NCI-H524 treated with DMSO at 0.1 percent for 48 hours (cell line): Measurements from ENCODE around the gene PDX1.
"Not testable (repeated sequence)": the region's sequence is repeated elsewhere in the genome, so short reads cannot be mapped to it uniquely, and the experiment has no call there.

Source experiments
- DNase-seq: peaks from one replicate; lab custom pipeline; 2025; lab: John Stamatoyannopoulos, UW

The PDX1 gene

GRCh38 chr13:27956576-27957300, 36.9 kb downstream of the PDX1 start:
- DNase-seq: no peak

GRCh38 chr13:27959976-27960361, 40.2 kb downstream of the PDX1 start:
- no peak for DNase-seq

GRCh38 chr13:27960362-27961226, 40.8 kb downstream of the PDX1 start:
- no peak for DNase-seq

- DNase-seq: no peak
Measured at GRCh38 chr13:27961227-27962085, 41.7 kb downstream of the PDX1 start.

GRCh38 chr13:27962128-27962841, 42.5 kb downstream of the PDX1 start:
- DNase-seq: no peak

- DNase-seq: no peak
Measured at GRCh38 chr13:27962982-27963381, 43.2 kb downstream of the PDX1 start.

GRCh38 chr13:27963491-27963890, 43.7 kb downstream of the PDX1 start:
- DNase-seq: no peak

GRCh38 chr13:27964206-27964605, 44.4 kb downstream of the PDX1 start:
- DNase-seq: not testable (repeated sequence)

GRCh38 chr13:27964741-27965323, 45.0 kb downstream of the PDX1 start:
- DNase-seq: no peak

GRCh38 chr13:27965343-27965739, 45.5 kb downstream of the PDX1 start:
- DNase-seq: no peak

GRCh38 chr13:27965740-27966640, 46.2 kb downstream of the PDX1 start:
- no peak for DNase-seq

GRCh38 chr13:27966641-27967202, 46.9 kb downstream of the PDX1 start:
- no peak for DNase-seq

- no peak for DNase-seq
Measured at GRCh38 chr13:27967203-27967735, 47.5 kb downstream of the PDX1 start.

- no peak for DNase-seq
Measured at GRCh38 chr13:27967736-27968315, 48.0 kb downstream of the PDX1 start.

GRCh38 chr13:27968316-27969081, 48.7 kb downstream of the PDX1 start:
- DNase-seq: no peak

- no peak for DNase-seq
Measured at GRCh38 chr13:27969082-27969865, 49.5 kb downstream of the PDX1 start, which contains the start of gene CDX2. CDX2 (minus strand) TSS chr13:27969315; CDS start chr13:27969006, 309 bp downstream.

- no peak for DNase-seq
Measured at GRCh38 chr13:27969866-27970229, 50.0 kb downstream of the PDX1 start.
